ENCODE data around the gene SYNPO2.

Gene SYNPO2

DNA sequence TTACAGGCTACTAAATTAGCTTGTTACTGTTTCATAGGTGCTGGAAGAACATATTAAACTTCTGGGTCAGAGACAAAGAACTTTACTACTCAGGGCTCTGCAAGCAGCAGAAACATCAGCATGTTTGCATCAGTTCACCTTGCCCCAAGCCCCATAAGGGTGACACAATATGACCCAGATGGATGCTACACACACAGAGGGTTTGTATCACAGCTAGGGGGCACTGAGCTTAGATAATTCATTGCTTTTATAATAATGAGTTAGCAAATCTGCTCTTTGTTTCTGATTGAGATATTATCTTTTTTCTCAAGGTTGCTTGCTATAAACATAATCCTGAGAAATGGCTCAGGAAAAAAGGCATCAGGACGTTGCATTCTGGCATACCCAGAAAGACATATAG lies 4.8 kb upstream of the SYNPO2 start:
- DNase-seq = no peak

- DNase-seq = no peak
Observed at GRCh38 chr4:118884716-118885115, 3.9 kb upstream of the SYNPO2 start.

DNA sequence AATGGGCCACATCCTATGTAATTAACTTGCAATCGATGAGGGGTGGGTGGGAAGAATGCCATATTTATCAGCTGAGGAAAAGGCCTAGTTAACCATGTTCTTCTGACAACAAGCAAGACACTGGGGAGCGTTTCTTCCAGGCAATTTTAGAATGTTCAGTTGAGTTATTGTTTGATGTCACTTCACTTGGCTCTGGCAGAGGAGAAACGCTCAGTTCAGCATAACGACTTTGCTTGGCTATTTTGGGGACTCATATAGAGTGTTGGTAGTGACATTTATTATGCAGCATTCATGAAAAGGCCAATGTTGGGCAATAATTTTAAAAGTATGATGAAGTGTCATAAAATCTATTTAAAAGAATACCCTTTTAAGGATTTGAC lies 648 bp downstream of the SYNPO2 start:
- DNase-seq = no peak

DNA sequence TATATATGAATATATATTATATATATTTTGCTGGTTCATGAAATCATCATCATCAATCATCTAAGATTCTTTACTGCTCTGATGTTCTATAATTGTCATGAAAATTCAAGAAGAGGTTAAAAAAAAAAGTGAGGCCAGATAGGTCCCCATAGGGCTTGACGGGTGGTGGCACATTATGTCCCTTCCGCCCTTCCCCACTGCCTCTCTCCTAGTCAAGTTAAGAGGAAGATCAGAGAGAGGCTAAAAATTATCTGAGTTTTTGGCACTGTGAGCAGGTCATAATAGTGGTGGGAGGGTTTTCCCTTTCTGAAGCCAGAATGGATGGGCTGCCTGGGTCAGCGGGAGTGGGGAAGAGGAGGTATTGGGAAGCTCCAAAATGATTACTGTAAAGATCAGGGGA lies 5.4 kb downstream of the SYNPO2 start:
- DNase-seq = no peak

DNA sequence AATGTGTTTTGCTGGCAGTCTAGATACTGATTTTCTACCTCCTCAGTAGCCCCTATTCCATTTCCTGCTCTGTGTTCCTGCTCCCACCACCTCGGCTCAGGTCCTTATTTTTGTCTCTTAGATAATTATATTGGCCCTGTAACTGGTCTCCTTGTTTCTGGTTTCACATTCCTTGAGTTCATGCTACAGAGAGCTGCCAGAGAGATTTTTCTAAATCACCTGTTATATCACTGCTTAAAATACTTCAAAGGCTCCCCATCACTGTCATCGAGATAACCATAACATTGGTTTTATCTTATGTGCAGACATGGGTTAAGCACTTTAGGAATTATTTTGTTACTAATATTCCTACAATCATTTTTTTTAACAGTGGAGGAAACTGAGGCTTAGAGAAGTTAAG lies 9.6 kb downstream of the SYNPO2 start:
- no peak for DNase-seq

- DNase-seq = no peak
Observed at GRCh38 chr4:118898684-118899138, 10.1 kb downstream of the SYNPO2 start.

- DNase-seq = no peak
Observed at GRCh38 chr4:118904418-118904817, 15.8 kb downstream of the SYNPO2 start.

GRCh38 chr4:118904935-118905334 lies 16.3 kb downstream of the SYNPO2 start:
- no peak for DNase-seq

GRCh38 chr4:118905566-118905965 lies 16.9 kb downstream of the SYNPO2 start:
- no peak for DNase-seq

DNA sequence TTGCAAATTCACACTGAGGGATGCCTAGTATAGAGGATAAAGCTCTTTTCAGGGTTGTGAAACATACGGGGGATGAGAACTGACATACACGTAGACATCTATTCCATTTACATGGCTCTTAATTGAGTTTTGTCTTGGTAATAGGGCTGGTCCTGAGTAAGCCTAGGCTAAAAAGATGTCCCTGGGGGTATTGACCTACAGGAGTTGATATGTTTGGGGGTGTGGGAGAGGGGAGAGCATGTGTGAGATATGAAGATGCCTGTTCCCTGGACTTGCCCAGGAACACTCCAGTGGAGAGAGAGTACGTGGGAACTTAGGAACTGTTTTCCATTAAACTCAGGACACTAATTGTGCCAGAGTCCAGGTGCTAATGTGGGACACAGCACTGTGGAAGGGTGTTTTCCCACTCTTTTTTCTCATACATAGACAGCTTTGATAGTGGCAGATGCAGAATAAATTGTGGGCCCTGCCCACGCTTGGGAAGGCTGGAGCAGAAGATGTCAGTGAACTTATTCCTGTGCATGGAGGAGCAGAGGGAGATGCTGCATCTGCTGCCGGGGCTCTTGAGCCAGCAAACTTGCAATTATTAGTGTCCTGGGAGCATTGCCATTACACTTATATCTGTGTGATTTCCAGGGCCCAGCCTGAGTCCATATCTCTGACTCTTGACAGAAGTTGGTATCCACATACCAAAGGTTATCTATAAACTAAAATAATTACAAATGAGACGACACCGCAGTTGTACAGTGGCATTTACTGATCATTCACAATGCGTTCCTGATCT lies 20.7 kb downstream of the SYNPO2 start:
- no peak for DNase-seq

GRCh38 chr4:118910221-118910620 lies 21.6 kb downstream of the SYNPO2 start:
- DNase-seq = no peak

GRCh38 chr4:118911238-118911703 lies 22.6 kb downstream of the SYNPO2 start:
- DNase-seq = no peak

DNA sequence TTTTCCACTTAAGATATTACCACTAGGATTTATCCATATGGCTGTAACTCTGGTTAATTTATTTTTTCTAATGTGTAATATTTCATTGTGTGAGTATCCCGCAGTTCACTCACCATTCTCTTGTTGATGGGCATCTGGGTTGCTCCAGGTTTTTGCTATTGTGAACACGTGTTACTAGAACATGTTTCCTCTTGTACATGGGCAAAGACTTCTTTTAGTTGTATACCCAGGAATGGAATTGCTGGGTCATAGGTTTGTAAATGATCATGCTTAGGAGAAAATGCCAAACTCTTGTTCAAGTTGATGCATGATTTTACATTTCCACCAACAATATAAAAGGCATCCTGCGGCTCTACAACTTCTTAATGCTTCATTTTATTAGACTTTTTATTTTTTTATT lies 26.8 kb downstream of the SYNPO2 start:
- no peak for DNase-seq

DNA sequence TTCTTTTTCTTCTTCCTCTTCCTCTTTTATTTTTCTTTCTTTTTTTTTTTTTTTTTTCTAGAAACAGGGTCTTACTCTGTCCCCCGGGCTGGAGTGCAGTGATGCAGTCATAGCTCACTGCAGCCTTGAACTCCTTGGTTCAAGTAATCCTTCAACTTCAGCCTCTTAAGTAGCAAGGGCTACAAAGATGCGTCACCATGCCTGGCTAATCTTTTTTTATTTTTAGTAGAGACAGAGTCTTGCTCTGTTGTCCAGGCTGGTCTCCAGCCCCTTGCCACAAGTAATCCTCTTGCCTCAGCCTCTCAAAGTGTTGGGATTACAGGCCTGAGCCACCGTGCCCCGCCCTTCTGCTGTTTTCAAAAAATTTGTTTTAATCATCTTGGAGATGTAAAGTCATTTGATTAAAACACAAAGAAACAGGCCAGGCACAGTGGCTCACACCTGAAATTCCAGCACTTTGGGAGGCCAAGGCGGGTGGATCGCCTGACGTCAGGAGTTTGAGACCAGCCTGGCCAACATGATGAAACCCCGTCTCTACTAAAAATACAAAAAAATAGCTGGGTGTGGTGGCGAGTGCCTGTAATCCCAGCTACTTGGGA lies 28.1 kb downstream of the SYNPO2 start:
- no peak for DNase-seq

GRCh38 chr4:118917582-118917981 lies 28.9 kb downstream of the SYNPO2 start:
- no peak for DNase-seq

DNA sequence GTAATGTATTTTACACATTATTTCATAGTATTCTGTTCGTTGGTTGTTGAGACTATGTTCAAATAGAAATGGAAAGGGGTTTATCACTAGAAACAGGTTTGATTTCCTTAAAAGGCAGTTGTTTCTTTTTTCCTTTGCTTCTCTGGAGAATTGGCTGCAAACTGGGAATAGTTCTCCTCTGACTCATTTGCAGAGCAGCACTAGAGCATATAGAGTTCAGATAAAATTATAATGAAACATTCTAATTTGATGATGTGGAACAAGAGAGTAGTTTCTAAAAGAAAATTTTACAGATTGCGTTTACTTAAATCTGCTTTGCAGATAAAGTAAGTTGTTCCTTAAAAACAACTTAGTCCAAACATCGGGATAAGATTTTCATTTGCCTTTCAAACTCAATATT lies 29.7 kb downstream of the SYNPO2 start:
- DNase-seq = no peak

GRCh38 chr4:118920247-118920646 lies 31.6 kb downstream of the SYNPO2 start:
- DNase-seq = no peak

GRCh38 chr4:118921786-118922185 lies 33.1 kb downstream of the SYNPO2 start:
- no peak for DNase-seq

DNA sequence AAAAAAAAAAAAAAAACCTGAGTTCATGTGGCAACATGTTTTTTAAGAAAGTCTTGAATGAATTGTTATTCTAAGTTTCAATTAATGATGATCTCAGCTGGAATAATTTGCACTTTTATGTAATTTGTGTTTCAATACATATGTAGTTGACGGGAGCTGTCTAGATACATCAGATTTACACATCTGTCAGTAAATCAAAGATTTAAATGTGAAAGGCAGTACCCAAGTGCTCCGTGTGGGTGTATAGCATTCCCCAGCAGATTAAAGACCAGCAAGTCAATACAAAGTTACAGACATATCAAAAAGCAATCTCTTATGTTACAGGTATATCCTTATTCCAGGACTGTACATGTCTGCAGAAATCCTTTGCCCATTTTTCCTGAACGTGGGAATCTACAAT lies 35.2 kb downstream of the SYNPO2 start:
- DNase-seq = no peak

GRCh38 chr4:118927974-118928373 lies 39.3 kb downstream of the SYNPO2 start:
- DNase-seq = no peak

DNA sequence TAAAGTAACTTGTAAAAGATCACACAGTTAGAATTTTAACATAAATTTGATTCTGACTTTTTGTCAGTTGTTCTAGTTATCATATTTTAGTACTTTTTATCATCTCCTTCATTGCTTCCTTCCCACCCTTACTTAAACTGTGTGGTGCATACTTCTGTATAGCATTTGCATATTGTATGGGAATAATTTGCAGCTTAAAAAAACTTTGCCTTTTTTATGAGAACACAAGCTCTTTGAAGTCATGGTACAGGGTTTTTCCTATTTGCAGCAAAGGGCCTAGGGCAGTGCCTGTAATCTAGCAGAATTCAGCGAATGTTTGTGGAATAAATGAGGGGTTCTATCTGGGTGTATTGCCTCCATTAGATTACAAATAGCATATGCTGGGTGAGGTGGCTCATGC lies 41.6 kb downstream of the SYNPO2 start:
- no peak for DNase-seq

DNA sequence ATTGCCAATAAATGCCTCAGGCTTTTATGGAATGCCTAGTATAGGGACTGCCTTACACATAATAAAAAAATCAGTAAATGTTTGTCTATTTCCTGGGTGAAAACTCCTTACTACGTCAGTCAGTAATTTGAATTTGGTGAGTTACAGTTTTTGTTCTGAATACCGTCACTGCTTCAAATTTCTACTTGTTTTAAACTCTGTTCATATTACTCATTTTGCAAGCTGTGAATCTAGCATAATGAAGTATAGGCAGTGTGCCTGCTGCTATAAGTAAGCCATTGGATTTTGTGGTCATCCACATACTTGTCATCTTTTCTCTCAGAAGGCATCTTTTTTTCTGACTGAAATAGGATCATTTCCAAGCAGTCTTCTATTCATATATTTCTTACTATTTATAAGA lies 43.1 kb downstream of the SYNPO2 start:
- no peak for DNase-seq

GRCh38 chr4:118935819-118936218 lies 47.2 kb downstream of the SYNPO2 start:
- DNase-seq = no peak

DNA sequence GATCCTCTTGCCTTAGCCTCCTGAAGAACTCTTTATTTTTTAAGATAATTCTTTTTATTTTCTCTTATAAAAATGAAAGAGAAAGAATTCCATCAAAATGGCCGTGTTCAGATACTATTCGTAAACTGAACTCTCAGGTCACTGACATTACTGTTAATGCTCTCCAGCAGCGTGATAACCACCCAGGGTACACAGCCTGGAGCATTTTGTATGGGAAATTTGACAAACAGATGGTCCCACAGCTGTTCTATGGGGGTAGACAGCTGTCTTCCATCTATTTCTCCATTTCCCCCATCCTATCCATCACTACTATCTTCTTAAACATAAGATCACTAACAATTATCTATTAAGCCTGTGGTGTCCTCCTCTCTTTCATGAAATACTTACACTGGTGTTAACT lies 47.8 kb downstream of the SYNPO2 start:
- peak; percentile 29 for DNase-seq

All from DMS 273 treated with DMSO at 0.1 percent for 48 hours (cell line).